ENCODE data around the gene IGF2BP2.
"Not testable (repeated sequence)": the region's sequence is repeated elsewhere in the genome, so short reads cannot be mapped to it uniquely, and the experiment has no call there.

Gene IGF2BP2

GRCh38 chr3:185851046-185851445, 26.2 kb upstream of the IGF2BP2 start:
- Mint-ChIP-seq H3K27ac (no peak overlapping the region), H3K4me3 (no peak overlapping the region), H3K27me3 (peaks cover 5% of the 10 kb centered on the region), H3K4me1 (ENCODE audit: low read depth) (no peaks in the 10 kb centered on the region), H3K9me3 (ENCODE audit: low read depth) (peaks cover 2% of the 10 kb centered on the region), H3K36me3 (no peaks in the 10 kb centered on the region)

GRCh38 chr3:185847506-185847905, 22.7 kb upstream of the IGF2BP2 start:
- no peaks in the 10 kb centered on the region for H3K4me1 Mint-ChIP-seq (ENCODE audit: low read depth)
- H3K4me3 Mint-ChIP-seq: no peak overlapping the region
- H3K36me3 Mint-ChIP-seq: no peaks in the 10 kb centered on the region
- H3K9me3 Mint-ChIP-seq (ENCODE audit: low read depth): no peaks in the 10 kb centered on the region
- peaks cover 7% of the 10 kb centered on the region for H3K27me3 Mint-ChIP-seq
- H3K27ac Mint-ChIP-seq: no peak overlapping the region

- peaks cover 6% of the 10 kb centered on the region for H3K27me3 Mint-ChIP-seq
- H3K27ac Mint-ChIP-seq: no peak overlapping the region
- H3K36me3 Mint-ChIP-seq: no peaks in the 10 kb centered on the region
- no peaks in the 10 kb centered on the region for H3K9me3 Mint-ChIP-seq (ENCODE audit: low read depth)
- no peaks in the 10 kb centered on the region for H3K4me1 Mint-ChIP-seq (ENCODE audit: low read depth)
- no peak overlapping the region for H3K4me3 Mint-ChIP-seq
These were observed 21.2 kb upstream of the IGF2BP2 start for GRCh38 chr3:185846037-185846436.

- Mint-ChIP-seq H3K4me3 (no peak overlapping the region), H3K27me3 (peaks cover 7% of the 10 kb centered on the region), H3K4me1 (ENCODE audit: low read depth) (no peaks in the 10 kb centered on the region), H3K27ac (no peak overlapping the region), H3K9me3 (ENCODE audit: low read depth) (no peaks in the 10 kb centered on the region), H3K36me3 (peaks cover 1% of the 10 kb centered on the region)
These were observed 19.2 kb upstream of the IGF2BP2 start for GRCh38 chr3:185844051-185844450.

GRCh38 chr3:185843635-185844034, 18.8 kb upstream of the IGF2BP2 start:
- no peak overlapping the region for H3K4me3 Mint-ChIP-seq
- H3K9me3 Mint-ChIP-seq (ENCODE audit: low read depth): no peaks in the 10 kb centered on the region
- H3K36me3 Mint-ChIP-seq: peaks cover 2% of the 10 kb centered on the region
- H3K4me1 Mint-ChIP-seq (ENCODE audit: low read depth): no peaks in the 10 kb centered on the region
- no peak overlapping the region for H3K27ac Mint-ChIP-seq
- H3K27me3 Mint-ChIP-seq: peaks cover 7% of the 10 kb centered on the region

- Mint-ChIP-seq H3K9me3 (ENCODE audit: low read depth) (no peaks in the 10 kb centered on the region), H3K27ac (no peak overlapping the region), H3K4me3 (no peak overlapping the region), H3K36me3 (peaks cover 2% of the 10 kb centered on the region), H3K27me3 (peaks cover 9% of the 10 kb centered on the region), H3K4me1 (ENCODE audit: low read depth) (no peaks in the 10 kb centered on the region)
These were observed 18.3 kb upstream of the IGF2BP2 start for GRCh38 chr3:185843126-185843525.

GRCh38 chr3:185842241-185842640, 17.4 kb upstream of the IGF2BP2 start:
- Mint-ChIP-seq H3K36me3 (peaks cover 2% of the 10 kb centered on the region), H3K27me3 (peaks cover 6% of the 10 kb centered on the region), H3K4me3 (no peak overlapping the region), H3K4me1 (ENCODE audit: low read depth) (no peaks in the 10 kb centered on the region), H3K9me3 (ENCODE audit: low read depth) (no peaks in the 10 kb centered on the region), H3K27ac (no peak overlapping the region)

GRCh38 chr3:185838417-185838989, 13.7 kb upstream of the IGF2BP2 start:
- not testable (repeated sequence) for H3K4me3 Mint-ChIP-seq; H3K27me3 Mint-ChIP-seq; H3K9me3 Mint-ChIP-seq (ENCODE audit: low read depth); H3K27ac Mint-ChIP-seq; H3K4me1 Mint-ChIP-seq (ENCODE audit: low read depth); H3K36me3 Mint-ChIP-seq

- Mint-ChIP-seq H3K36me3 (peaks cover 2% of the 10 kb centered on the region), H3K27me3 (peaks cover 12% of the 10 kb centered on the region), H3K27ac (no peak overlapping the region), H3K4me1 (ENCODE audit: low read depth) (no peaks in the 10 kb centered on the region), H3K4me3 (no peak overlapping the region), H3K9me3 (ENCODE audit: low read depth) (no peaks in the 10 kb centered on the region)
These were observed 12.6 kb upstream of the IGF2BP2 start for GRCh38 chr3:185837414-185837813.

- Mint-ChIP-seq H3K27me3 (peaks cover 31% of the 10 kb centered on the region), H3K27ac (no peak overlapping the region), H3K4me3 (no peak overlapping the region), H3K9me3 (ENCODE audit: low read depth) (no peaks in the 10 kb centered on the region), H3K36me3 (peaks cover 3% of the 10 kb centered on the region), H3K4me1 (ENCODE audit: low read depth) (no peaks in the 10 kb centered on the region)
These were observed 7.1 kb upstream of the IGF2BP2 start for GRCh38 chr3:185831990-185832389.

- Mint-ChIP-seq H3K27me3 (peaks cover 39% of the 10 kb centered on the region), H3K27ac (no peak overlapping the region), H3K36me3 (peaks cover 3% of the 10 kb centered on the region), H3K9me3 (ENCODE audit: low read depth) (no peaks in the 10 kb centered on the region), H3K4me3 (no peak overlapping the region), H3K4me1 (ENCODE audit: low read depth) (peaks cover 4% of the 10 kb centered on the region)
These were observed 6.4 kb upstream of the IGF2BP2 start for GRCh38 chr3:185831195-185831594.

GRCh38 chr3:185830018-185830797, 5.4 kb upstream of the IGF2BP2 start:
- Mint-ChIP-seq H3K27me3 (peaks cover 40% of the 10 kb centered on the region), H3K27ac (no peak overlapping the region)

GRCh38 chr3:185828755-185829154, 3.9 kb upstream of the IGF2BP2 start:
- Mint-ChIP-seq H3K36me3 (peaks cover 3% of the 10 kb centered on the region), H3K4me3 (no peak overlapping the region), H3K9me3 (ENCODE audit: low read depth) (no peaks in the 10 kb centered on the region), H3K27me3 (peaks cover 35% of the 10 kb centered on the region), H3K27ac (no peak overlapping the region), H3K4me1 (ENCODE audit: low read depth) (peaks cover 7% of the 10 kb centered on the region)

More at GRCh38 chr3:185830018-185830797, 5.4 kb upstream of the IGF2BP2 start:
- peaks cover 5% of the 10 kb centered on the region for H3K4me1 Mint-ChIP-seq (ENCODE audit: low read depth)
- H3K9me3 Mint-ChIP-seq (ENCODE audit: low read depth): no peaks in the 10 kb centered on the region
- H3K4me3 Mint-ChIP-seq: no peak overlapping the region
- peaks cover 3% of the 10 kb centered on the region for H3K36me3 Mint-ChIP-seq

- no peak overlapping the region for H3K27ac Mint-ChIP-seq
- peaks cover 35% of the 10 kb centered on the region for H3K27me3 Mint-ChIP-seq
- peaks cover 3% of the 10 kb centered on the region for H3K36me3 Mint-ChIP-seq
- H3K9me3 Mint-ChIP-seq (ENCODE audit: low read depth): no peaks in the 10 kb centered on the region
- H3K4me1 Mint-ChIP-seq (ENCODE audit: low read depth): peaks cover 12% of the 10 kb centered on the region
- no peak overlapping the region for H3K4me3 Mint-ChIP-seq
These were observed 2.9 kb upstream of the IGF2BP2 start for GRCh38 chr3:185827595-185828344.
